SJCRH30 (cell line): ENCODE results near the gene TAPBPL. TPM values are rescaled to one million over a fixed set of nuclear protein-coding genes. Genes with fewer than 3 reads are reported as not detected.

Experiments
- DNase-seq, 2 experiments: peaks; one replicate each; pipeline ENCODE4 v3.0.0-alpha.2; 2015 to 2020
- H3K27ac ChIP-seq: fragments of 250-450 bp; sonication (Bioruptor Pico); 2 replicates; pipeline ENCODE4 v1.5.1; 2020; ENCODE audit warnings: mild to moderate bottlenecking, moderate library complexity
- H3K27me3 ChIP-seq: fragments of 250-450 bp; sonication (Bioruptor Pico); 2 replicates; pipeline ENCODE4 v1.5.1; 2020; ENCODE audit warnings: mild to moderate bottlenecking, moderate library complexity
- H3K36me3 ChIP-seq: fragments of 250-450 bp; sonication (Bioruptor Pico); 2 replicates; pipeline ENCODE4 v1.5.1; 2020; ENCODE audit warnings: mild to moderate bottlenecking, moderate library complexity
- H3K4me1 ChIP-seq: fragments of 250-450 bp; sonication (Bioruptor Pico); 2 replicates; pipeline ENCODE4 v1.5.1; 2020; ENCODE audit warnings: mild to moderate bottlenecking, moderate library complexity
- H3K4me3 ChIP-seq: fragments of 250-450 bp; sonication (Bioruptor Pico); 2 replicates; pipeline ENCODE4 v1.5.1; 2020; ENCODE audit warnings: mild to moderate bottlenecking, moderate library complexity
- H3K9me3 ChIP-seq: fragments of 250-450 bp; sonication (Bioruptor Pico); replicated peaks from 2 replicates; pipeline ENCODE4 v1.5.1; 2020; ENCODE audit warnings: mild to moderate bottlenecking, moderate library complexity
- total RNA-seq: library from RNA; depleted of rRNA; stranded (reverse); fragments of >200 nt; shearing (Covaris generic); gene quantifications from 2 replicates; pipeline ENCODE4 v1.2.3, GENCODE V29; 2014; rRNA removed

The TAPBPL gene, protein sequence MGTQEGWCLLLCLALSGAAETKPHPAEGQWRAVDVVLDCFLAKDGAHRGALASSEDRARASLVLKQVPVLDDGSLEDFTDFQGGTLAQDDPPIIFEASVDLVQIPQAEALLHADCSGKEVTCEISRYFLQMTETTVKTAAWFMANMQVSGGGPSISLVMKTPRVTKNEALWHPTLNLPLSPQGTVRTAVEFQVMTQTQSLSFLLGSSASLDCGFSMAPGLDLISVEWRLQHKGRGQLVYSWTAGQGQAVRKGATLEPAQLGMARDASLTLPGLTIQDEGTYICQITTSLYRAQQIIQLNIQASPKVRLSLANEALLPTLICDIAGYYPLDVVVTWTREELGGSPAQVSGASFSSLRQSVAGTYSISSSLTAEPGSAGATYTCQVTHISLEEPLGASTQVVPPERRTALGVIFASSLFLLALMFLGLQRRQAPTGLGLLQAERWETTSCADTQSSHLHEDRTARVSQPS
- 2.2 and 4.9 TPM in 2 replicates for total RNA-seq

DNA sequence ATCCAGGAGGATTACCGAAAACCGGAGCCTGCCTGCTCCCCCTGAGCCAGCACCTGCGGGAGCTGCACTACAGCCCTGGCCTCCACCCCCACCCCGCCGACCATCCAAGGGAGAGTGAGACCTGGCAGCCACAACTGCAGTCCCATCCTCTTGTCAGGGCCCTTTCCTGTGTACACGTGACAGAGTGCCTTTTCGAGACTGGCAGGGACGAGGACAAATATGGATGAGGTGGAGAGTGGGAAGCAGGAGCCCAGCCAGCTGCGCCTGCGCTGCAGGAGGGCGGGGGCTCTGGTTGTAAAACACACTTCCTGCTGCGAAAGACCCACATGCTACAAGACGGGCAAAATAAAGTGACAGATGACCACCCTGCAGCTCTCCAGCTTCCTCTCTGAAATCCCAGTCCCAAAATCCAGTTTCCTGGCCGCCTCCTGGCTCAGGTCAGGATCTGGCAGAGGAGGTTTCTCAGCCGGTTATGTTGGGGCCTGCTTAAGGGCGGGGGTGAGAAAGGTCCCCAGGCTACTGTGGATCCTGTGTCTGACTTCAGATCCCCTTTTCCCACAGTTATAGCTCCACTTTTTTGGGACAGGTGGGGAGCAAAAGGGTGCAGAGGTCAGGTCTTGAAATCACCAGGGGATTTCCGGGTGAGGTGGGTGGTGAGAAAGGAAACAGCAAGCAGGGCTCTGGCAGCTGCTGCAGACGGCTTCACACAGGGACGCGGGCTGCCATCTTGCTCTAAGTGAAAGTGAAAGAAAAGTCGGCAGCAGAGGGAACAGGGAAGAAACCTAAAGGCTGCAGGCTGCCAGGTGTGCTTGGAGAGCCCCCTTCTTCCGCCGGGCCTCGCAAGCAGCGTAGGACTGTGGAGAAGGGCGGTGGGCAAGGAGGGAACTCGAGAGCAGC, at the start of gene TAPBPL:
TAPBPL (plus strand) TSS at position 695 of the 897 bp plus-strand sequence. CDS start 207 bp downstream, outside the sequence.
- no peaks in the 10 kb centered on the region for H3K36me3 ChIP-seq
- peak; percentile 86 to 90 for DNase-seq

DNA sequence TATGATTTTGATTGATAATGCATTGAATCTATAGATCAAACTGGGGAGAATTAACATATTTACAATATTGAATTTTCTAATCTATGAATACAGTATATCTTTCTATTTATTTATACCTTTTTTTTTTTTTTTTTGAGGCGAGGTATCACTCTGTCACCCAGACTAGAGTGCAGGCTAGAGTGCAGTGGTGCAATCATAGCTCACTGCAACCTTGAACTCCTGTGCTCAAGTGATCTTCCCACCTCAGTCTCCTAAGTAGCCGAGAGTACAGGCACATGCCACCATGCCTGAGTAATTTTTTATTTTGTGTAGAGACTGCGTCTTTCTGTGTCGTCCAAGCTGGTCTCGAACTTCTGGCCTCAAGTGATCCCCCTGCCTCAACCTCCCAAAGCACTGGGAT, 47.5 kb upstream of the TAPBPL start:
- H3K36me3 ChIP-seq = no peaks in the 10 kb centered on the region
- no peak overlapping the region for H3K27ac ChIP-seq
- no peaks in the 10 kb centered on the region for H3K27me3 ChIP-seq
- H3K4me1 ChIP-seq = no peaks in the 10 kb centered on the region
- DNase-seq = no peak
- H3K9me3 ChIP-seq = peaks cover 5% of the 10 kb centered on the region; the same call in 1 of the 2 replicates
- no peak overlapping the region for H3K4me3 ChIP-seq

More for the DNA sequence above, at the start of gene TAPBPL:
- Histone ChIP-seq H3K4me1 (peaks cover 7% of the 10 kb centered on the region; the same call in 1 of the 2 replicates), H3K4me3 (peak within 1 kb of the TSS; percentile 68), H3K27ac (peak within 1 kb of the TSS; percentile 85), H3K27me3 (no peaks in the 10 kb centered on the region), H3K9me3 (no peaks in the 10 kb centered on the region)

DNA sequence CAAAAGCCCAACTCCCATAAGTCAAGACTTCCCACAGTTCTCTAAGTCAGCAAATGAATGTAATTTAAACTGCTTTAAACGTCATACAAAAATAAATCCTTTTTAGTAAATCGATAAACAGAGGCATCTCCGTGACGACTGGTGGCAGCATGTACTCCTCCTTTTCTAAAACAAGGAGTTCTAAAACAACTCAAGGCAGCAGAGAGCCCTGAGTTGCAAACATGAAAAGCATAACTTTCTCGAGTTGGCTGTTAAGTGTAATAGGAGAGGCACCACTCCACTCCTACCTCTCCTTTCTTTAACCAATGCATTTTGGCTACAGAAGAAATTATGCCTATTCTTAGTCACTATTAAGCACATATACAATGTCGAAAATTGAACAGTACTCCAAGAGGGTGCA, 45.9 kb upstream of the TAPBPL start:
- no peak for DNase-seq
- no peak overlapping the region for H3K4me3 ChIP-seq
- no peaks in the 10 kb centered on the region for H3K4me1 ChIP-seq
- no peaks in the 10 kb centered on the region for H3K36me3 ChIP-seq
- H3K9me3 ChIP-seq = peaks cover 5% of the 10 kb centered on the region; the same call in 1 of the 2 replicates
- no peak overlapping the region for H3K27ac ChIP-seq
- no peaks in the 10 kb centered on the region for H3K27me3 ChIP-seq

DNA sequence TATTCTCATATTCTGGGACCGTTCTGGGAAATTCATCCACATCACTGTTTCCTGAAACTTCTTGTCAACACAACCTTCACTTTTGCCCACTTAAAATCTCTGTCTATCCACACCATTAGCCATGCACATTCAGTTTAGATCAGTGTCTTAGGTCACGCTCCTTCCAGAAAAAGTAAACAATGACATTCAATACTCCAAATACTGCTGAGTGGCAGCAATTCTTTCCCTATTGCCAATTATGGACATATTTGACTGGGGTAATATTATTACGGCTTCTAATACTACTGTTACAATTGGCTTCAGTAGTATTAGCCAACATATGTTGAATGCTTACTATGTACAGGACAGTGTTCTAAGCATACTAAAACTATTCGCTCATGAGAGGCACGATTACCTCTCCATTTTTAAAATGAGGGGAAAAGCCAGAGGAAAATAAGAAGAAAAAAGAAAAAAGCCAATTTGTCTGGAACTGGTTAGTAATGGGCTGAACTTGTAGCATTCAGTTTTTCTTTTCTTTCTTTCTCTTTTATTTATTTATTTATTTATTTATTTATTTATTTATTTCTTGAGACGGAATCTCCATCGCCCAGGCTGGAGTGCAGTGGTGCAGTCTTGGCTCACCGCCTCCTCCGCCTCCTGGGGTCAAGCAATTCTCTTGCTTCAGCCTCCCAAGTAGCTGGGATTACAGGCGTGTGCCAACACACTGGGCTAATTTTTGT, 44.4 kb upstream of the TAPBPL start:
- Histone ChIP-seq H3K9me3 (peaks cover 5% of the 10 kb centered on the region; the same call in 1 of the 2 replicates), H3K27ac (no peak overlapping the region), H3K27me3 (no peaks in the 10 kb centered on the region), H3K4me1 (no peaks in the 10 kb centered on the region), H3K4me3 (no peak overlapping the region), H3K36me3 (no peaks in the 10 kb centered on the region)
- no peak for DNase-seq

DNA sequence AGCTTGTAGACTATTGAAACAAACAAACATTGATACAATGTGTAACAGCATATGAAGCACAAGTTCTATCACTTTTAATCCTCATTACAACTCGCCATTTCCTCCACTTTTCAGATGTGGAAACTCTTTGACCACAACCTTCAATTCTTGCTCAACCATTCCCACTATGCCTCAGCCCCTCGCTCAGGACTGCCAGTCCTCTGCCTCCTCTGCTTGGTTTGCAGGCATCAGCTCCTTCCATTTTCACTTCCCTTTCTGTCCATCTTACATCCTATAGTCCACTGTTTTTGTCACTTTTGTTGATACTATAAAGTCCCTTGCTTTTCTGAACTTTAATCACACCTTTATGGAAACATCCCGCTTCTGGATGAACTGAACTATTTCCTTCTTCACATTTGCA, 35.2 kb upstream of the TAPBPL start:
- Histone ChIP-seq H3K4me3 (no peak overlapping the region), H3K9me3 (no peaks in the 10 kb centered on the region), H3K27ac (no peak overlapping the region), H3K27me3 (no peaks in the 10 kb centered on the region), H3K4me1 (no peaks in the 10 kb centered on the region), H3K36me3 (no peaks in the 10 kb centered on the region)
- no peak for DNase-seq

DNA sequence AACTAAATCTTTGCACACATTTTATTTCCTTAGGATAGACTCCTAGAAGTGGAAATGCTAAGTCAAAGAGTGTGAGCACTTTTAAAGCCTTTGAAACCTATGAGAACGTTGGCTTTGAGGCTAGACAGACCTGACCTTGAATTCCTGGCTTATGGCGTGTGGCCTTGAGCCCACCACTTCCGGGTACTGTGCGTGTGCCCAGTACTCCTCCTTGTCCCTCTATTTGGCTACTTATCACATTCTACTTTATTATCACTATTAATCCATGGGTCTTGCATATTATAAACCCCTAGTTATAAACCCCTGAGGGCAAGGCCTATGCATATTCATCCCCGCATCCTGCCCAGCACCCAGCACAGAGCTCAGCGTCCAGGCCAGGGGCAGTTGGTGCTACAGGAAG, 33.0 kb upstream of the TAPBPL start:
- no peaks in the 10 kb centered on the region for H3K27me3 ChIP-seq
- no peaks in the 10 kb centered on the region for H3K4me1 ChIP-seq
- no peak overlapping the region for H3K27ac ChIP-seq
- no peak overlapping the region for H3K4me3 ChIP-seq
- H3K9me3 ChIP-seq = no peaks in the 10 kb centered on the region
- no peaks in the 10 kb centered on the region for H3K36me3 ChIP-seq
- no peak for DNase-seq

DNA sequence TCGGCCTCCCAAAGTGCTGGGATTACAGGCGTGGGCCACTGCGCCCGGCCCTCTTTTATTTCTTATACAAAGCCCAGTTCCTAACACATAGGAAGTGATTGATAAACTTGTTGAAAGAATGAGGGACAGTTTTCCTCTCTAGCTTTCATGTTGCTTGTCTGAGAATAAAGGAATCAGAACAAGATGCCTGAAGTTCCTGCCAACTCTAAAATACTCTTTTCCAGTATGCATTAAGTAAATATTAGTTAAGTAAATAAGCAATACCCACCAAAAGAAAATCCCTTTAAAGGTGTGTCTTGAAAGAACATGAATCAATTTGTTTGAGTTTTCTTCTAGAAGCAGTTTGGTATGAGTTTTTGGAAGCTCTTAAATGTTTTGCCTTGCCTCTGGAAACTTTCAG, 31.5 kb upstream of the TAPBPL start:
- Histone ChIP-seq H3K4me1 (no peaks in the 10 kb centered on the region), H3K36me3 (no peaks in the 10 kb centered on the region), H3K9me3 (no peaks in the 10 kb centered on the region), H3K27me3 (no peaks in the 10 kb centered on the region), H3K4me3 (no peak overlapping the region), H3K27ac (no peak overlapping the region)
- no peak for DNase-seq

DNA sequence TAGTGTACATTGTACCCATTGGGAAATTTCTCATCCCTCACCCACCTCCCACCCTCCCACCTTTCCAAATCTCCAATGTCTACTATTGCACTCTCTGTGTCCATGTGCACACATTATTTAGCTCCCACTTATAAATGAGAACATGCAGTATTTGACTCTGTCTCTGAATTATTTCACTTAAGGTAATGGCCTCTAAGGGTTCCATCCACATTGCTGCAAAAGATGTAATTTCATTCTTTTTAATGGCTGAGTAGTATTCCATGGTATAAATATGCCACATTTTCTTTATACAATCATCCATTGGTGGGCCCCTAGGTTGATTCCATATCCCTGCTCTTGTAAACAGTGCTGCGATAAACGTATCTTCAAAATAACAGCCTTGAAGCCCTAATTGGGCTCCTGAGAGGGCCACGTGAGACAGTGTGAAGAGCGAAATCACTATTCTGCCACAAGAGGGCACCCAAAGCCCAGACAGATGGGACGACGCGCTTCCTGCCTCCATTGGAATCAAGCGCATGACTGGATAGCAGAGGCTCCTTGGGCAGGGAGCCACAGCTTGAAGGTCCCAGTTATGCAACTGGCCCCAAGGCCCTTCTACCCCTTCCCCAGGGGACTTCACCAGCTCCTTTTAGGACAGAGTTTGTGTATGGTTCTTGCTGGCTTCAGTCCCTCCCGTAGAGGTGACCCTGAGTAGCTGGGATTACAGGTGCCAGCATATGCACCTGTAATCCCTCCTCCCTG, 28.4 kb upstream of the TAPBPL start:
- no peaks in the 10 kb centered on the region for H3K9me3 ChIP-seq

DNA sequence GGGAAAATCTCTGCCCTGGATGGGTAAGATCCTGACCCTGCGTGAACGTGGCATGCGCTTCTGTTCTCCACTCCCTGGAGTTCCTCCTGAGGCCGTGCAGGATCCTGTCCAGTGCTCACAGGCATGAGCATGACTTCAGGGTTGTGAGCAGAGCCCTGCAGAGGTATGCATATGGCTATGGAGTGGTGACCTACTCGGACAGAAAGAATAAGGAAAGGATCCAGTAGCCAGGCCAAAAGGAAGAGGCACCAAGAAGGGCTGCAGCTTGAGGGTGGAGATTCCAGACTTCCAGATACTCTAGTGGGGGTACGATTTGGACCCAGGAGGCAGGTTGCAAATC, 27.9 kb upstream of the TAPBPL start:
- Histone ChIP-seq H3K9me3 (no peaks in the 10 kb centered on the region), H3K4me1 (no peaks in the 10 kb centered on the region), H3K27ac (no peak overlapping the region), H3K4me3 (no peak overlapping the region), H3K27me3 (no peaks in the 10 kb centered on the region), H3K36me3 (no peaks in the 10 kb centered on the region)
- DNase-seq = no peak

More for the DNA sequence above, 28.4 kb upstream of the TAPBPL start:
- no peak overlapping the region for H3K27ac ChIP-seq
- H3K27me3 ChIP-seq = no peaks in the 10 kb centered on the region
- H3K4me3 ChIP-seq = no peak overlapping the region
- peak; percentile 78 to 95 for DNase-seq
- H3K4me1 ChIP-seq = no peaks in the 10 kb centered on the region
- H3K36me3 ChIP-seq = no peaks in the 10 kb centered on the region

DNA sequence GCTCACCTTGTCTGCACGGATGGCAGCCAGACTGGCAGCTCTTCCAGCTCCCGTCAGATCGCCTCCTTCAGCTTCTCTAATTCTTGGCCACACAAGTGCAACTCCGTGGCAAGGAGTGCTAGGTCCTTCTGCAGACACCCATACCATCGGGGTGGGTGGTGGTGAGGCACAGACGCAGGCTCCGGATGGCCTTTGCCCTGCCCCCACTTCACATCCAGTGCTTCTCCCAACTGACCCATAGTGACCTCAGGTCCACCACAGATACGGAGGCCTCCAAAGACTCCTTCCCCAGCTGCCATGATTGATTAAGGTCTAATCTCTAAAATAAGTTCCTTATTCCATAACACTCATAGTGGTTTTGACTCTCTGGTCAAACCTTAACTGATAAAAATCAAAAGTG, 27.0 kb upstream of the TAPBPL start:
- H3K27me3 ChIP-seq = no peaks in the 10 kb centered on the region
- H3K4me3 ChIP-seq = no peak overlapping the region
- H3K27ac ChIP-seq = no peak overlapping the region
- no peaks in the 10 kb centered on the region for H3K4me1 ChIP-seq
- DNase-seq = no peak
- no peaks in the 10 kb centered on the region for H3K36me3 ChIP-seq
- no peaks in the 10 kb centered on the region for H3K9me3 ChIP-seq

DNA sequence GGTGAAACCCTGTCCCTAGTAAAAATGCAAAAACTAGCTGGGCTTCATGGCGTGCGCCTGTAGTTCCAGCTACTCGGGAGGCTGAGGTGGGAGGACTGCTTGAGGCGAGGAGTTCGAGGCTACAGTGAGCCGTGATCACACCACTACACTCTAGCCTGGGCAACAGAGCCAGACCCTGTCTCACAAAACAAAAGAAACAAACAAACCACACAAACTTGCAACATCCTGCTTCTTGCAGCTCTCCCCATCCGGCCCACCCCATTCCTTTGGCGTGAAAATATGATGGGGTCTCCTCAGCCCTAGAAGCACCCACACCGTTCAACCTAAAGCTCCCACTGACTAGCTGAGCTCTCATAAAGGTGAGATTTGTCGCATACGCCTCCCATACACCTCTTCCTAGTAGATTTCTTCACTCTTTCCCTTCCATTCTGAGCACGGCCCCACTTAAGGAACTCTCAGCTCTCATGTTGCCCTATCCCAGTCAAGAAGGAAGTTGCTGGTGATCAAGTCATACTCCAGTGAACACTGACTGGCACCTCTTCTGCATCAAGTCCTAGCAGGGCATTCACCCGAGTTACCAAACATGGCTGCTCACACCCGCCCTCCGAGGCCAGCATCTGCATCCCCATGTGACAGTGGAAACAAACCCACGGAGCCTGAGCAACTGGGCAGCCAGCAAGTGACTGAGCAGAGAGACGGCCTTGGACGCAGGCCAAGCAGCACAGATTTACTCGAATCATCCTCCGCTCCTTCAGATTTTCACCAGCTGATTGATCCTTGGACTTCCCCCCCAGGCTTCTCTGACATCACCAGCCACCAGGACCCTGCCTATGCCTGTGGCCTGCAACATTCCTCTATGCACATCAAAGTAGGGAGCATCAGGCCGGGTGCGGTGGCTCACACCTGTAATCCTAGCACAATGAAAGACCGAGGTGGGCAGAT, 26.0 kb upstream of the TAPBPL start:
- Histone ChIP-seq H3K4me3 (no peak overlapping the region), H3K4me1 (peaks cover 2% of the 10 kb centered on the region; the same call in 1 of the 2 replicates), H3K9me3 (no peaks in the 10 kb centered on the region), H3K36me3 (no peaks in the 10 kb centered on the region), H3K27me3 (no peaks in the 10 kb centered on the region), H3K27ac (no peak overlapping the region)
- peak; percentile 29 to 46 for DNase-seq

DNA sequence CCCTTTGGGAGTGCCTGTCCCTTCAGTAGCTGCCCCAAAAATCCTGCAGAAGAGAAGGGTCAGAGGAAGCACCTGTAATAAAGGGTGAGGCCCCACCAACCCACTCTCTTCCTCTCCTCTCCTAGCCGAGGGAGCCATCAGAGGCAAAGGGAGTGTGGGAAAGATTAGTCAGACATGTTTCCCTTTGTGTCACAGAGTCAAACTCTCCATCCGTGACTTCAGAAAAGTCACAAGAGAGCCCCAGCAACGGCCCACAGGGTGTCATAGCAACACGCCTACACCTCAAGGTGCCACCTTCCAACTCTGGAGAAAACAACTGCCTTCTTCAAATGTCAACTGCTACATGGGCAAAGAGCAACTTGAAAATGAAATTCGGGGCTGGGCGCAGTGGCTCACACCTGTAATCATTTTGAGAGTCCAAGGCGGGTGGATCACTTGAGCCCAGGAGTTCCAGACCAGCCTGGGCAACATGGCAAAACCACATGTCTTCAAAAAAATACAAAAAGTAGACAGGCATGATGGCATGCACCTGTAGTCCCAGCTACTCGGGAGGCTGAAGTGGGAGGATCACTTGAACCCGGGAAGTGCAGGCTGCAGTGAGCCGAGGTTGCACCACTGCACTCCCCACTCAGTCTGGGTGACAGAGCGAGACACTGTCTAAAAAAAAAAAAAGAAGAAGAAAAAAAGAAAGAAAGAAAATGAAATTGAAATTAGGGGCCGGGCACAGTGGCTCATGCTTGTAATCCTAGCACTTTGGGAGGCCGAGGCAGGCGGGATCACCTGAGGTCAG, 24.8 kb upstream of the TAPBPL start:
- Histone ChIP-seq H3K4me3 (no peak overlapping the region), H3K27ac (no peak overlapping the region)
- no peak for DNase-seq

More for the DNA sequence above, 24.8 kb upstream of the TAPBPL start:
- no peaks in the 10 kb centered on the region for H3K27me3 ChIP-seq
- no peaks in the 10 kb centered on the region for H3K9me3 ChIP-seq
- H3K36me3 ChIP-seq = no peaks in the 10 kb centered on the region
- H3K4me1 ChIP-seq = peaks cover 14% of the 10 kb centered on the region
